Stimulated activated naive B cell treated with anti-CD40 and anti-IgM and Interleukin-4, amounts not matched to agents 10 μg/mL and 1 μg/mL and 100 μg/mL, for 72 hours (primary cell): ENCODE data around the gene DEFB131B.
A peak's percentile ranks its signal among the peaks of the same experiment; 100 is the strongest.
"Not testable (repeated sequence)": the region's sequence is repeated elsewhere in the genome, so short reads cannot be mapped to it uniquely, and the experiment has no call there.

Experiments used
- ATAC-seq, 2 donors: fragments of 150-1000 bp; cut with Tn5 transposase; replicated peaks; 2 replicates each; pipeline ENCODE4 v1.10.0; 2021; ENCODE audit warnings: moderate library complexity in 1 of 2
- DNase-seq: peaks from one replicate; pipeline ENCODE4 v3.0.0; 2021
- H3K27ac Mint-ChIP-seq: one replicate; pipeline ENCODE4 v1.8.0; 2022; ENCODE audit warnings: mild to moderate bottlenecking, mixed read lengths
- H3K27me3 Mint-ChIP-seq, 2 donors: one replicate each; pipeline ENCODE4 v1.8.0; 2022; ENCODE audit warnings: mixed read lengths in 2 of 2
- H3K36me3 Mint-ChIP-seq, 2 donors: one replicate each; pipeline ENCODE4 v1.8.0; 2022; ENCODE audit warnings: mixed read lengths in 2 of 2, mild to moderate bottlenecking in 1 of 2
- H3K4me1 Mint-ChIP-seq, 2 donors: one replicate each; pipeline ENCODE4 v1.8.0; 2022; ENCODE audit warnings: mixed read lengths in 2 of 2, mild to moderate bottlenecking in 1 of 2
- H3K4me3 Mint-ChIP-seq, 2 donors: one replicate each; pipeline ENCODE4 v1.8.0; 2022; ENCODE audit warnings: mild to moderate bottlenecking in 2 of 2, mixed read lengths in 2 of 2, moderate library complexity in 1 of 2
- H3K9me3 Mint-ChIP-seq, 2 donors: one replicate each; pipeline ENCODE4 v1.8.0; 2022; ENCODE audit warnings: mixed read lengths in 2 of 2, mild to moderate bottlenecking in 1 of 2

Gene DEFB131B, protein sequence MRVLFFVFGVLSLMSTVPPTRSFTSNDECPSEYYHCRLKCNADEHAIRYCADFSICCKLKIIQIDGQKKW

GRCh38 chr11:71878059-71878458 lies at the start of gene DEFB131B:
Gene DEFB131B, plus strand, starts transcription at chr11:71878453. Its CDS starts 0 bp downstream, at chr11:71878453.
- not testable (repeated sequence) for H3K27me3 Mint-ChIP-seq, ATAC-seq, DNase-seq, H3K4me1 Mint-ChIP-seq, H3K4me3 Mint-ChIP-seq, H3K27ac Mint-ChIP-seq, H3K9me3 Mint-ChIP-seq
- peaks cover 16 to 33% of the 10 kb centered on the region in 2 donors for H3K36me3 Mint-ChIP-seq

DNA sequence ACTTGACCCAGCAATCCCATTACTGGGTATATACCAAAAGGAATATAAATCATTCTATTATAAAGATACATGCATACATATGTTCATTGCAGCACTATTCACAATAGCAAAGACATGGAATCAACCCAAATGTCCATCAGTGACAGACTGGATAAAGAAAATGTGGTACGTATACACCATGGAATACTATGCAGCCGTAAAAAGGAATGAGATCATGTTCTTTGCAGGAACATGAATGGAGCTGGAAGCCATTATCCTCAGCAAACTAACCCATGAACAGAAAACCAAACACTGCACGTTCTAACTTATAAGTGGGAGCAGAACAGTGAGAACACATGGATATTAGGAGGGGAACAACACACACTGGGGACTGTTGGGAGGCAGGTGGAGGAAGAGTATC lies 49.0 kb upstream of the DEFB131B start:
- not testable (repeated sequence) for H3K36me3 Mint-ChIP-seq, H3K4me1 Mint-ChIP-seq, H3K27me3 Mint-ChIP-seq, H3K27ac Mint-ChIP-seq, H3K9me3 Mint-ChIP-seq, H3K4me3 Mint-ChIP-seq, DNase-seq, ATAC-seq

DNA sequence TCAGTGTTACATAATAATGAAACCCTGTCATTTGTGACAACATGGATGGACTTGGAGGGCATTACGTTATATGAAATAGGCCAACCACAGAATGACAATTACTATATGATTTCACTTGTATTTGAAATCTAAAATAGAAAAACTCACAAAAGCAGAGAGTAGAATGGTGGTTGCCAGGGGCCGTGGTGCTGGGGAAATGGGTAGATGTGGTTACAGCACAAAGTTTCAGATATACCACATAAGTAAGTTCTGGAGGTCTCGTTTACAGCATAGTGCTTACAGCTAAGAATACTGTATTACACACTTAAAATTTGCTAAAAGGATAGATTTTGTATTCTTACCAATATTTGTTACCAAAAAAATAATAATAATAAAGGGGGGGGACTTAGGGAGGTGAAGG lies 48.6 kb upstream of the DEFB131B start:
- not testable (repeated sequence) for DNase-seq, ATAC-seq

DNA sequence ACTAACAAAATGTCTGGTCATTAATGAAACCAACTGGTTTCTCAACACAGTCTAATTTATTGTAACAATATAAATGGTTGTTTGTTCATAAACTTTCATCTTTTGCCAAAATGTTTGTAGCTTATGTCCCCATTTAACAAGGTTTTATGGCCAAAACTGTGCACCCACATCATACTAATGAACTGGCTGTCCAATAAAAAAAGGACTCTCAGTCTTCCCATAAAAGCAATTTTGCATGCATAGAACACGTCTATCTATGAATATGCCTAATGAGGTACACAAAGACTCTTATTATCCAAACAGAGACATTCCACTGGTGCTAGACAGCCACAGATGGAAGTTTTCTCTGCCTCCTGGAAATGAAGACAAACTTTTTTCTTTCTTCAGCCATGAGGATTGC lies 45.4 kb upstream of the DEFB131B start, which contains the start of gene DEFB108B:
Gene DEFB108B (plus strand): TSS at position 390 of the 400 bp plus-strand sequence. CDS start 0 bp downstream, at position 390.
- not testable (repeated sequence) for H3K27ac Mint-ChIP-seq, H3K4me1 Mint-ChIP-seq, H3K27me3 Mint-ChIP-seq, ATAC-seq, H3K9me3 Mint-ChIP-seq, H3K4me3 Mint-ChIP-seq, DNase-seq, H3K36me3 Mint-ChIP-seq

More for the DNA sequence above, 48.6 kb upstream of the DEFB131B start:
- H3K36me3 Mint-ChIP-seq, H3K9me3 Mint-ChIP-seq, H3K27me3 Mint-ChIP-seq, H3K4me1 Mint-ChIP-seq, H3K4me3 Mint-ChIP-seq, H3K27ac Mint-ChIP-seq: not testable (repeated sequence)

DNA sequence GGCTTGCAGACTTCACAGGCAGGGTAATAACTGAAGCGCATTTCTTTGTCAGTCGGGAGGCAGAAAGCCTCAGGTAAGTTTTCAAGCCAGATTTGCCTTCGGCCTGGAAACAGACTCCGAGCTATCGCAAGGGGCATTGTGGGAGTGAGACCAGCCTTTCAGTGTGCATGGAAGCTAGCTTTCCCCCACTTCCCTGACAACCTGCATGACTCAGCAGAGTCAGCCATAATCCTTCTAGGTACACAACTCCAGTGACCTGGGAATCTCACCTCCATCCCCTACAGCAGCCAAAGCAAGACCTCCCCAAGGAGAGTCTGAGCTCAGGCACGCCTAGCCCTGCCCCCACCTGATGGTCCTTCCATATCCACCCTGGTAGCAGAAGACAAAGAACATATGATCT lies 35.5 kb upstream of the DEFB131B start:
- H3K4me3 Mint-ChIP-seq, H3K4me1 Mint-ChIP-seq, H3K27me3 Mint-ChIP-seq, H3K36me3 Mint-ChIP-seq, H3K9me3 Mint-ChIP-seq, H3K27ac Mint-ChIP-seq, ATAC-seq, DNase-seq: not testable (repeated sequence)

GRCh38 chr11:71843355-71843754 lies 34.9 kb upstream of the DEFB131B start:
- not testable (repeated sequence) for H3K4me1 Mint-ChIP-seq, H3K4me3 Mint-ChIP-seq, ATAC-seq, H3K36me3 Mint-ChIP-seq, H3K27me3 Mint-ChIP-seq, H3K9me3 Mint-ChIP-seq, H3K27ac Mint-ChIP-seq, DNase-seq

DNA sequence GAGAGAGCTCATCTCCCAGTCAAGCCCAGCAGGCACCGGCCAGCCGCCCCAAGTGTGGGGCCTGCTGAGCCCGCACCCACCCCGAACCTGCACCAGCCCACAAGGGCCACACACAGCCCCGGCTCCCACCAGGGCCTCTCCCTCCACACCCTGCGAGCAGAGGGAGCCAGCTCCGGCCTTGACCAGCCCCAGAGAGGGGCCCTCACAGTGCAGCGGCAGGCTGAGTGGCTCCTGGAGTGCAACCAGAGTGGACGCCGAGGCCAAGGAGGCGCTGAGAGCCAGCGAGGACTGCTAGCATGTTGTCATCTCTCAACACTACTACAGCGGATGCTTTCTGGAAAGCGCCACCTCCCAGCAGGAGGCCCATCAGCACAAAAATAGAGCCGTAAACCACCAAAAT lies 34.4 kb upstream of the DEFB131B start:
- Mint-ChIP-seq H3K27ac (no peak overlapping the region), H3K9me3 (peaks cover 4 to 9% of the 10 kb centered on the region in 2 donors), H3K27me3 (peaks cover under 1 to 5% of the 10 kb centered on the region in 2 donors), H3K4me3 (no peak overlapping the region), H3K36me3 (peaks cover 4% of the 10 kb centered on the region in 2 donors), H3K4me1 (no peaks in the 10 kb centered on the region)
- ATAC-seq (no peak), DNase-seq (no peak)

DNA sequence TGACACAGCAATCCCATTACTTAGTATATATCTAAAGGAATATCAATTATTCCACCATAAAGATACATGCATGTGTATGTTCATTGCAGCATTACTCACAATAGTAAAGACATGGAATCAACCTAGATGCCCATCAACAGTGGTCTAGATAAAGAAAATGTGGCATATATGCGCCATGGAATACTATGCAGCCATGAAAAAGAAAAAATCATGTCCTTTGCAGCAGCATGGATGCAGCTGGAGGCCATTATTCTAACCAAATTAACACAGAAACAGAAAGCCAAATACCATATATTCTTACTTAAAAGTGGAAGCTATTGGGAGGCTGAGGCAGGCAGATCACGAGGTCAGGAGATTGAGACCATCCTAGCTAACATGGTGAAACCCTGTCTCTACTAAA lies 24.4 kb upstream of the DEFB131B start:
- not testable (repeated sequence) for H3K27ac Mint-ChIP-seq, H3K9me3 Mint-ChIP-seq, H3K27me3 Mint-ChIP-seq, H3K4me1 Mint-ChIP-seq, DNase-seq, ATAC-seq, H3K4me3 Mint-ChIP-seq, H3K36me3 Mint-ChIP-seq

GRCh38 chr11:71855880-71856279 lies 22.4 kb upstream of the DEFB131B start:
- H3K4me1 Mint-ChIP-seq, DNase-seq, ATAC-seq, H3K4me3 Mint-ChIP-seq, H3K27me3 Mint-ChIP-seq, H3K9me3 Mint-ChIP-seq, H3K36me3 Mint-ChIP-seq, H3K27ac Mint-ChIP-seq: not testable (repeated sequence)

- H3K4me3 Mint-ChIP-seq, DNase-seq, H3K4me1 Mint-ChIP-seq, ATAC-seq, H3K27ac Mint-ChIP-seq, H3K36me3 Mint-ChIP-seq, H3K9me3 Mint-ChIP-seq, H3K27me3 Mint-ChIP-seq: not testable (repeated sequence)
Observed at GRCh38 chr11:71860835-71861234, 17.4 kb upstream of the DEFB131B start.

DNA sequence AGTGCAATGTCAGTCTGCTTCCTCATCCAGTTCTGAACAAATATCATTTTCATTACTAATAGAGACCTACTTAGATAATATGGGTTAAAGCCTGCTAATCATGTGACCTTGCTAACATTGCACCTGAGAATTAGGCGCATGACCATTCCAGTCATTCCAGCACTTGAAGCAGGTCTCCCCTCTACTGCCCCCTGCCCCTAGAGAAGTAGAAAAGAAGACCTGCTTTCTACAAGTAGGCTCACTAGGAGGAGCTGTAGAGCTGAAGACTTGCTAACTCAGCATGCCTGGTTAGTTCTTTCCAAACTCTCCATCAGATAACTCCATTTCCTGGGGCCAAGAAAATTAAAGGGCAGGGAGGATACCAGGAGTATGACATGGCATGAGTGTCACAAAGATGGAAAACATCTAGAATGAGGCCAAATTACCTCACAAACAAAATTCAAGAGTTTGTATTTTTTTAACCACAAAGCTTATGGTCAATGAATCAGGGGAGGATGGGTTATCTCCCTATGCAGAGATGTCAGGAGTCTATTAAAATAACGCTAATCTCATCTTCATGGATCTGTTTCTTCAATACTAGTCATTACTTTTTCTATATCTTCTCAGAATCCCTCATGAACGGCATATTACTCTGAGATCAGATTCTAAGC lies 14.2 kb upstream of the DEFB131B start:
- not testable (repeated sequence) for H3K27me3 Mint-ChIP-seq, H3K27ac Mint-ChIP-seq, H3K36me3 Mint-ChIP-seq, H3K4me1 Mint-ChIP-seq, H3K4me3 Mint-ChIP-seq, H3K9me3 Mint-ChIP-seq
- ATAC-seq (peak; percentile 89), DNase-seq (peak; percentile 34)

- ATAC-seq, H3K4me3 Mint-ChIP-seq, DNase-seq, H3K9me3 Mint-ChIP-seq, H3K27me3 Mint-ChIP-seq, H3K27ac Mint-ChIP-seq: not testable (repeated sequence)
- Mint-ChIP-seq H3K4me1 (peaks cover 18 to 29% of the 10 kb centered on the region in 2 donors), H3K36me3 (peaks cover 0 to 13% of the 10 kb centered on the region in 2 donors)
Observed at GRCh38 chr11:71867209-71867608, 11.0 kb upstream of the DEFB131B start.

- not testable (repeated sequence) for H3K27me3 Mint-ChIP-seq, H3K9me3 Mint-ChIP-seq
- ATAC-seq (peak; percentile 95), DNase-seq (peak; percentile 48)
- Mint-ChIP-seq H3K27ac (peak overlapping the region; percentile 95), H3K4me1 (peaks cover 15 to 24% of the 10 kb centered on the region in 2 donors), H3K36me3 (peaks cover 0 to 13% of the 10 kb centered on the region in 2 donors), H3K4me3 (peak overlapping the region; percentile 7 to 62)
Observed at GRCh38 chr11:71869931-71870330, 8.3 kb upstream of the DEFB131B start.

- H3K27me3 Mint-ChIP-seq, H3K9me3 Mint-ChIP-seq, DNase-seq: not testable (repeated sequence)
- Mint-ChIP-seq H3K27ac (peak overlapping the region; percentile 95), H3K36me3 (peaks cover 4 to 17% of the 10 kb centered on the region in 2 donors), H3K4me3 (peak overlapping the region; percentile 1 to 62), H3K4me1 (peaks cover 15 to 24% of the 10 kb centered on the region in 2 donors)
- ATAC-seq, result peak; percentile 69 to 72
Observed at GRCh38 chr11:71870661-71871060, 7.6 kb upstream of the DEFB131B start.

GRCh38 chr11:71876262-71876661 lies 2.0 kb upstream of the DEFB131B start:
- peaks cover 16 to 33% of the 10 kb centered on the region in 2 donors for H3K36me3 Mint-ChIP-seq
- not testable (repeated sequence) for H3K4me3 Mint-ChIP-seq, H3K9me3 Mint-ChIP-seq, ATAC-seq, H3K27ac Mint-ChIP-seq, H3K27me3 Mint-ChIP-seq, H3K4me1 Mint-ChIP-seq, DNase-seq
